ENCODE results near the gene MKNK1. TPM values are rescaled to one million over a fixed set of nuclear protein-coding genes. Genes with fewer than 3 reads are reported as not detected.

Gene MKNK1
- 11.3 and 13.8 TPM in 2 replicates for total RNA-seq

DNA sequence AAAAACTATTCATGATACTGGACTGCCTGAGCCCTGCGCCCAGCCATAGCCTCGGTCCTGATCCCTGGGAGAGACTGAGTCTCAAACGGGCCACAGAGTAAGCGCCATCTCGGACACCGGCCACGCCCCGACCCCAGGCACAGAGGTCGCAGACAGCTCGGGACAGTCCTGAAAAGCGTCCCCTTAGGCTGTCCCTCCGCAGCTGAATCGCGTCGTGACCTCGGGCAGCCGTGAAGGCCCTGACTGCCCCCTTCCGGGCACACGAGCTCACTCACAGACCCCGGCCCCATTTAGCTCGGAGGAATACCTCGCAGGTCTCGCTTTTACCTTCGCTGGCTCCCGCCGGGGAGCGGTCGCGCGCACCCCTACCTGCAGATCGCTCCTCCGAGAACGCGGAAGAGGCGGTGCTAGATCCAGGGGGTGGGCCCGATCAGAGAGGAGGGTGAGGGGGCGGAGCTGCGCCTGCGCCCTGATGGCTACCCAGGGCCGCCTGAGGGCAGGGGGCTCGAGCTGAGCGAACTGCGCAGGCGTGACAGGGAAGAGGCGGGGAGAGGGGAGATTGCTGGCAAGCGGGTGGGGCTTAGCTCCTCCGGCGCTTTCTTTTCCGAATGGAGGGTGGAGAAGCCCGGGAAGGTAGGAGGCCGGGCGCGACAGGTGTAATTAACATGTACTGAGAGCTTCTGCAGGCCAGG, at the start of gene MKNK1:
Gene MKNK1 (minus strand): TSS at position 411 of the 692 bp plus-strand sequence. CDS start 20,941 bp downstream, outside the sequence.

GRCh38 chr1:46616277-46617107, 12.4 kb upstream of the MKNK1 start, which contains the start of gene MOB3C:
Gene MOB3C (minus strand): TSS chr1:46616811. CDS start chr1:46613321, 3,490 bp downstream.

GRCh38 chr1:46551597-46552095, 52.4 kb downstream of the MKNK1 start, which contains the start of gene KNCN:
Gene KNCN (minus strand): TSS chr1:46551647. CDS start chr1:46551215, 432 bp downstream.

Other genes with a start within 250 kb of the MKNK1 start
- gene FAAH, start 210.0 kb downstream of the MKNK1 start, total RNA-seq = 2.0 and 3.5 TPM in 2 replicates
- gene DMBX1, start 114.4 kb downstream of the MKNK1 start, total RNA-seq = not detected in 2 replicates
- gene KNCN, start 52.6 kb downstream of the MKNK1 start, total RNA-seq = not detected in 2 replicates
- gene MOB3C, start 12.5 kb upstream of the MKNK1 start, total RNA-seq = 7.3 and 10.7 TPM in 2 replicates
- gene ATPAF1, start 64.1 kb upstream of the MKNK1 start, total RNA-seq = 40.6 and 49.5 TPM in 2 replicates
- not detected in 2 replicates for gene TEX38, start 67.6 kb upstream of the MKNK1 start, total RNA-seq
- gene EFCAB14, start 114.8 kb upstream of the MKNK1 start, total RNA-seq = 27.0 and 35.2 TPM in 2 replicates
- gene CYP4B1, start 194.8 kb upstream of the MKNK1 start, total RNA-seq = 0.28 TPM in 1 of 2 replicates, not detected in the other

Measured in regular cardiac myocyte (primary cell).